Right forelimb (tissue), 1 donor: ENCODE measurements around the gene ARF3.
A peak's percentile ranks its signal among the peaks of the same experiment; 100 is the strongest.

Experiments used
- DNase-seq: peaks from one replicate; pipeline ENCODE4 v3.0.0-alpha.2; 2018

Gene ARF3

GRCh38 chr12:48957141-48958048 is at the start of gene ARF3:
ARF3 (minus strand) TSS chr12:48957487; CDS start chr12:48941095, 16,392 bp downstream.
- peak; percentile 96 for DNase-seq

GRCh38 chr12:49000346-49000745 is 43.1 kb upstream of the ARF3 start:
- no peak for DNase-seq

- DNase-seq: no peak
These were observed 42.3 kb upstream of the ARF3 start, which contains the start of gene DDN for GRCh38 chr12:48999371-49000131. DDN (minus strand) TSS chr12:48999375; CDS start chr12:48999287, 88 bp downstream.

DNA sequence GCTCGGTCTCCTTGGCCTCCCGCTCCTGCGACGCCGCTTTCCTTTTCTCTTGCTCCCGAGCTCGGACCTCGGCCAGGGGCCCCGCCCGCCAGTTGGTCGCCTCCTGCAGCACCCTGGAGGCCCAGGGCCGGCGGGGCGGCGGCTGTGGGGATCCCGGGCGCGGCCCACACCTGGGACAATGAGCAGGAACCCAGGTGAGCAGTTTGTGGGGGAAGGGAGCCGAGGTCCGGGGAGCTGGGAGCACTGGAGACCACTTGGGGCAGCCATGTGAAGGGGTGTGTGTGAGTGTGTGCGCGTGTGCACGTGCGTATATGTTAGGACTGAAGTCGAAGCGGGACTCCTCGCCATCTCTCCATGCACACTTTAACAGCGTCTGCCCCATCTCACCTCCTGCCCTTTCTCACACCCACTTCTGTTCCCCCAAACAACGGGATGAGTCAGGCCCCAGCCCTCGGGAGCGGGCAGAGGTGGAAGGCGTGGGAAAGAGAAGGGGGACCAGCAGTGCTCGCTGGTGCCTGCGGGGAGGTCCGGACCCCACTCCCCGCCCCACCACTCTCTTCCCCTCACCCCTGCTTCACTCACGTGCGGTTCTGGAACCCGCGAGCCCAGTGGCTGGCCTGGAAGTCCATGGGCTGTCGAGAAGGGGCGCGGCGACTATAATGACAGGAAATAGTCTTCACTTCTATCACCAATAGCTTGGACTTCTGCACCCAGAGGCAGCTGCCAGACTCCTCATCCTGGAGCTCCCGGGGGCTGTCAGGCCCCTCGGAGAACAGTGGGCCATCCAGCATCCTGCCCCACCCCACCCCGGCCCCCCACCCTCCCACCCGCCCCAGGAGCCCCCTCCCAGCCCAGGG is 41.4 kb upstream of the ARF3 start:
- DNase-seq: no peak

DNA sequence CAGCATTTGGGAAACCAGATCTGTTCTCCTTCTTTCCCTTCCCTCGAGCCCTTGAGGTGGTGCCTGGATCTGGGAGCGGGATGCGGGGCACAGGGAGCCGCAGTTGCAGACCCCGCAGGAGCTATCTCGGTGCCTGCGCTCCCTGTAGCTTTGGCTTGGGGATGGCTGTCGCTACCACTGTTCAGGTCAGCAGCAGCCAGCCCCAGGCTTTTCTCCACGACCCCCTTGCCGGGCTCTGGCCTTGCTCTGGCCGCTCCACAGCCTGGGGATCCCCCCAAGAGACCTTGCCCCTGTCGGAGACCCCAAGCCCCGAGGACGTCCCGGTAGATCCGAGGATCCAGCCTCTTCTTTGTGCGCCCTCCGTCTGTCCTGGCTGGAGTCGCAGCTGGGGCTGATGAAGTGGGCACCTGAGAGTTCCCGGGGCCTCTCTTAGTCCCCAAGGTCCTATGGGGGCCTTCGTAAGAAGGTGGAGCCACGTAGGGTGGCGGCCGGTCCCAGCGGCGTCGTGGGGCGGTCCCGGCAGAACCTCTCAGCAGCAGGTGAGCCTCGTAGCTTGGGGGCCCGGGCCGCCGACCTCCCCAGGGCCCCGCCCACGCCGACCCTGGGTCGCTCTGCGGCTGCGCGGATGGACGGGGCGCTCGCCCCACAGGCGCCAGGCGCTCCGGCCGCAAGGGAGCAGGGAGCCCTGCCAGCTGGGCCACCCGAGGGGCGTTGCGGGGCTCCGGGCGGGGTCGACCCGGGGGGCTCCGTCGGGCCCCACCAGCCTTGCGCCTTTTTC is 40.6 kb upstream of the ARF3 start:
- no peak for DNase-seq

- DNase-seq: peak; percentile 85
These were observed 39.8 kb upstream of the ARF3 start for GRCh38 chr12:48996794-48997718.

DNA sequence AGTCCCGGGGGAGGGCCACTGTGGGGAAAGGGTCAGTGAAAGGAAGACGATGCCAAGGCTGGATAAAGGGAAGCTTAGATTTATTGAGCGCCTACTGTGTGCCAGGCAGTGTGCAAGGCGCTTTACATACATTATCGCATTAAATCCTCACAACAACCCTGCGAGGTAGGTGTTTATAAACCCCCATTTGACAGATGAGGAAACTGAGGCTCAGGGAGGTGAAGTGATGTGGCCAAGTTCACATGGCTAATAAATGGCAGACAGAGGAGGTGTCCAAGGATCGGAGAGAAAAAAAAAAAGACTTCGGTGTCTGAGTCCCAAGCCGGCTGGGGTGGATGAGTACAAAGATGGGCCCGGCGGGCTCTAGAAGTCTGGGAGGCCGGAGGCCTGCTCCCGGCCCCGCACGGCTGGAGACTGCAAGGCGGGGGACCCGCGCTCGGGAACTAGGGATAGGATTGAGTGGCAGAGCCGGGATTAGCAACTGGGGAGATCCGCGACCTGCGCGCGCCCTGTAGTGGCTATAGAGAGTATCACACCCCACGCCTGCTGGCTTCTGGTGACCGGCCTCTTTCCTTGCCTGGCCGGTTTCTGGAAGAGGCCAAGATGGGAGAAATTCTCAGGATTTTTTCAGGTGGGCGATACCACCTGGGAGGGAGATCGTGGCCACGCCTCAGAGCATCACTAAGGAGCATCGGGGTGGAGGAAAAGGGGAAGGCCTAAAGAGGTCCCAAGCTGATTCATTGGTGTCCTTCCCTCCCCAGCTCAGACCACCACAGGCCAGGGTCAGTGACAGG is 38.0 kb upstream of the ARF3 start:
- peak; percentile 88 for DNase-seq

GRCh38 chr12:48994224-48995085 is 37.2 kb upstream of the ARF3 start:
- DNase-seq: no peak

DNA sequence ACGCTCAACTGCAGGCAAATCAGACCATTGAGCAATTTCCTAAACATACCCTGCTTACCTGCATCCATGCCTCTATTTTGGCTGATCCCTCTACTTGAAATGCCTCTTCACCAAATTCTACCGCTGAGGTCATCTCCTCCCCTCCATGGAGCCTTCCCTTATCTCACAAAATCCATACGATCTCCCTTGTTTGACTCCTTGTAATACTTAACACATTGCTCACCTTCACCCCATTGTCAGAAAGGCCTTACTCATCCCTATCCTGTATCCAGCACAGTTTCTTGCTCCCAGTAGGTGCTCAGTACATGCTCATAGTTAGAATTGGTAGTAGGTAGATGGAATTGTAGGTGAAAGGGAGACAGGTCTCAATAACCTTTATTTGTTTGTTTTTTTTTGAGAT is 36.5 kb upstream of the ARF3 start:
- DNase-seq: no peak

DNA sequence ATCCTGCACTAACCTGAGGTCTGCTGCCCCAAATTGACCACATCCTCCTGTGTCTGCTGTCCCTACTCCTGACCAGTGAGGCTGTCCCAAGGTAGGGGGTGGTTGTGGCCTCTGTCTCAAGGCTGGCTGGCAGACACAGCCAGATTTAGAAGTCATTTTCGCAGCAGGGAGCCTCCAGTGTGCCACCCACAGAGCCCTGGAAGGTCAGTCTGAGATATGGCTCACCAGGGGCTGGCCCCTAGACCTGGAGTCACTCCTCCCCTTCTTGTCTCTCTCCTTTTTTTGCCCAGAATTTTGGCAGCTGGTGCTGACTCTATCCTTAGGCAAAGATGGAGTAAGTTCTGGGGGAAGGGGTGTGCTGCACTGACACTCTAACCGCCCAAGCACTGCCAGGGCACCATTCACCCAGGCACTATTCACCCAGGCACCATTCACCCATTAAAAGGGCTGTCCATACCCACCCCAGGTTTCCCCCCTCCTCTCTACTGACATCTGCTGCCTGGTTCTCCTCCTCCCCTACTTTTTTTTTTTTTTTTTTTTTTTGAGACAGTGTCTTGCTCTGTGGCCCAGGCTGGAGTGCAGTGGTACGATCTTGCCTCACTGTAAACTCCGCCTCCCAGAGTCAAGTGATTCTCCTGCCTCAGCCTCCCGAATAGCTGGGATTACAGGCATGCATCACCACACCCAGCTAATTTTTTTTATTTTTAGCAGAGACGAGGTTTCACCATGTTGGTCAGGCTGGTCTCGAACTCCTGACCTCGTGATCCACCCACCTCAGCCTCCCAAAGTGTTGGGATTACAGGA is 34.2 kb upstream of the ARF3 start:
- DNase-seq: no peak

DNA sequence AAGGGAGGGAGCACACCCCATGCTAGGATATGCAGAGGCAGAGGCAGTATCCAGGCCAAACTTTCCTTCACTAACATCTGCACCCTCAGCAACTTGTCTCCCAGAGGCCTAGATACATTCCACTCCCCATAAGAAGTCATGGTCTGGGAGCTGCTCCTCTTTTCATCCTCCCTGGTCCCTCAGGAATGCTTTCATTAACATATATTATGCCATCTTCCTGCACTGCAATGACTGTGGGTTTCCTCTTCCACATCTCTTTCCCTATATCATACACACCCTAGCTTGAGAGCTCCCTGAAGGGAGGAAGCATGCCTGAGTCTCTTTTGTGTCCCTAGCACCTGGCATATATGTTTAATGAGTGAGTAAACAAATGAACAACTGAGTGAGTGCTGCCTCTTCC is 33.3 kb upstream of the ARF3 start:
- DNase-seq: no peak

DNA sequence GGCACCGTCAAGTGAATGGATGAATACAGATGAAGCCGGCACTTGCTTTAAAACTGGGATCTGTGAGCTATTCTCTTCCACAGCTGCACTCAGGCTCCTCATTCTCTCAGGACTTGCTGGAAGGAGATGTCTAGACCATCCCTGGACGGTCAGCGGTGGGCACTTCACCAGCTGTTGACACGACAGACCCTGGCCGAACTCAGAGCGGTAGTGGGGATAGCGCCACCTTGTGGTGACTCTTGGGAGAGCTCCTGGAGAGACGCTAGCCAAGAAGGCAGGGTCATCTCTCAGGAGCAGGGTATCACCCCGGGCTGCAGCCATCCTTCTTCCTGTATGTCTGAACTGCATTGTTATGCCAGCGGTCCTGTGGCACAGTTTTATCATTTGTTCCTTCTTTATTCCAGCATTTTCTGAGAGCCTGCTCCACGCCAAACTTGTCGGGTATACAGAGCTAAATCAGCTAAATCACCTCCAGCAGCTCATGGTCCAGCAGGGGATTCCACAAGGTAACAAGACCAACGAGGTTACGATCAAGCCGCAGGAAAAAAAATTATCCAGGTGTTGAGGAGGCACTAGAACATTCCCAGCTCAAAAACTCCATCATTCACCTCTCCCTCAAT is 30.9 kb upstream of the ARF3 start:
- no peak for DNase-seq

- no peak for DNase-seq
These were observed 29.5 kb upstream of the ARF3 start for GRCh38 chr12:48986720-48987291.

DNA sequence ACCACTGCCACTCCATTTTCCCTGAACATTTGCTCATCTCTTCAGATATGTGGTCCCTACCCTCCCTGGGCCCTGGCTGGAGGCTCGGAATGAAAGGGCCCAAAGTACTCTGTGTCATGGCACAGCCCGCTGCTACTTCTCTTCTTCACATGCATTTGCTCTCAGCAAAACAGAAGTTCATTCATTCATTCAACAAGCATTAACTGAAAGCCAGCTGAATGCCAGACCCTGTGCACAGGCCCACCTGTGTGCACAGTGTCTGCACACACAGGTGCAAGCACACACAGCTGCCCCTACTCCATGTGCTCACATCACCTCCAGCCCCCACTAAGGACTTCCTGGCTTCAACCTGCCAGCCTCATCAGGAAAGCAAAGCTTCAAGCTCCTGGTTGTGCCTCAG is 28.6 kb upstream of the ARF3 start:
- no peak for DNase-seq

- no peak for DNase-seq
These were observed 28.2 kb upstream of the ARF3 start for GRCh38 chr12:48985475-48985897.

DNA sequence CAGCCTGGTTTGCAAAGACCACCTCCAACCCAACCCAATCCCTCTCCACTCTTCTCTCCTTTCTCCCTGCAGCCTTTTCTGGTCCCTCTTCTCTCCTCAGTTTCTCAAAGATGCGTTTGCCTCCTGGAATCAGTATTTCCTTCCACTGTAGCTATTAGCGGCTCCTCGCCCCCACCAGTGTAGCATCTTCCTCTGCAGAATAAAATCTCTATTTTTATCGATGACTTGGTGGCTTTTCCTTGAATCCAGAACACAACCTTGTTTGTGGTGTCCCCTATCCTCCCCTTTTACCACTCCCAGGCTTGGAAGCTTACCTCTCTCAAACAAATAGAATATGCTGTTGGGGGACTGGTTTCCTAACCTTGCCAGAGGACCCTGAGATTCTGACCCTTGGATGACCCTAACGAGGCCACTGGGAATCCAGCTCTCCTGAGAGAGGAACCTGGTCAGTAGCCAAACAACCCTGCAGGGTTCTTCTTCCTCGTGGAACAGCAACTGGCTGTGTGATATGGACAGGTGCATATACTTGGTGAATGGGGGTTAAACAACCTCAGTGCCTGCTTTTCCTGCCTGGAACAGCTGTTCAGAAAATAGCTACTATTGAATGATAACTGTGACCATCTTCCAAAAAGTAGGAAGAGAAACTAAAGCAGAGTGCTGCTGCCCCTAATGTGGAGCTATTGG is 25.3 kb upstream of the ARF3 start:
- DNase-seq: no peak

DNA sequence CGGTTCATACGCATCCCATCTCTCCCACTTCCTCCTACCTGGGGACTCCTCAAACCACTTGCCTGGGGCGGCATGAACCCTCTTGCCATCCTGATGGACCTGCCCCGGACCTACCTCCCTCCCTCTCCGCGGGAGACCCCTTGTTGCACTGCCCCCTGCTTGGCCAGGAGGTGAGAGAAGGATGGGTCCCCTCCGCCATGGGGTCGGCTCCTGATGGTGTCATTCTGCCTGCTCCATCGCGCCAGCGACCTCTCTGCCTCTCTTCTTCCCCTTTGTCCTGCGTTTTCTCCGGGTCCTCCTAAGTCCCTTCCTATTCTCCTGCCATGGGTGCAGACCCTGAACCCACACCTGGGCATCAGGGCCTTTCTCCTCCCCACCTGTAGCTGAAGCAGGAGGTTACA is 24.5 kb upstream of the ARF3 start:
- no peak for DNase-seq
